OCI-LY3 (cell line): ENCODE measurements around the gene FAM83B.

Experiments
- EZH2phosphoT487 ChIP-seq: fragments of 200-600 bp; shearing (Covaris generic); IDR thresholded peaks from 2 replicates; pipeline ENCODE4 v1.6.1; 2018; ENCODE audit warnings: antibody characterized with exemption, mixed run types, low read depth
- TF ChIP-seq, protein P1 (sequence below): fragments of 200-600, 300-600 bp; sonication (generic); IDR thresholded peaks from 2 replicates; pipeline ENCODE4 v1.5.1; 2014; ENCODE audit warnings: antibody characterized with exemption, low read length, low read depth

- TF ChIP-seq, protein P1, sequence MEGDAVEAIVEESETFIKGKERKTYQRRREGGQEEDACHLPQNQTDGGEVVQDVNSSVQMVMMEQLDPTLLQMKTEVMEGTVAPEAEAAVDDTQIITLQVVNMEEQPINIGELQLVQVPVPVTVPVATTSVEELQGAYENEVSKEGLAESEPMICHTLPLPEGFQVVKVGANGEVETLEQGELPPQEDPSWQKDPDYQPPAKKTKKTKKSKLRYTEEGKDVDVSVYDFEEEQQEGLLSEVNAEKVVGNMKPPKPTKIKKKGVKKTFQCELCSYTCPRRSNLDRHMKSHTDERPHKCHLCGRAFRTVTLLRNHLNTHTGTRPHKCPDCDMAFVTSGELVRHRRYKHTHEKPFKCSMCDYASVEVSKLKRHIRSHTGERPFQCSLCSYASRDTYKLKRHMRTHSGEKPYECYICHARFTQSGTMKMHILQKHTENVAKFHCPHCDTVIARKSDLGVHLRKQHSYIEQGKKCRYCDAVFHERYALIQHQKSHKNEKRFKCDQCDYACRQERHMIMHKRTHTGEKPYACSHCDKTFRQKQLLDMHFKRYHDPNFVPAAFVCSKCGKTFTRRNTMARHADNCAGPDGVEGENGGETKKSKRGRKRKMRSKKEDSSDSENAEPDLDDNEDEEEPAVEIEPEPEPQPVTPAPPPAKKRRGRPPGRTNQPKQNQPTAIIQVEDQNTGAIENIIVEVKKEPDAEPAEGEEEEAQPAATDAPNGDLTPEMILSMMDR, result no peak
- no peak for TF ChIP-seq EZH2phosphoT487
Observed at GRCh38 chr6:54850114-54850513, 3.5 kb downstream of the FAM83B start.
